HG02642 (cell line): ENCODE results near the gene INPP5J.
"Not testable (repeated sequence)": the region's sequence is repeated elsewhere in the genome, so short reads cannot be mapped to it uniquely, and the experiment has no call there.

Source experiments
- ATAC-seq: cut with Tn5 transposase; IDR thresholded peaks from one replicate; pipeline ENCODE4 v1.9.1; 2021; ENCODE audit warnings: mild to moderate bottlenecking; ENCODE audit not compliant: unreplicated experiment, poor library complexity

INPP5J gene

DNA sequence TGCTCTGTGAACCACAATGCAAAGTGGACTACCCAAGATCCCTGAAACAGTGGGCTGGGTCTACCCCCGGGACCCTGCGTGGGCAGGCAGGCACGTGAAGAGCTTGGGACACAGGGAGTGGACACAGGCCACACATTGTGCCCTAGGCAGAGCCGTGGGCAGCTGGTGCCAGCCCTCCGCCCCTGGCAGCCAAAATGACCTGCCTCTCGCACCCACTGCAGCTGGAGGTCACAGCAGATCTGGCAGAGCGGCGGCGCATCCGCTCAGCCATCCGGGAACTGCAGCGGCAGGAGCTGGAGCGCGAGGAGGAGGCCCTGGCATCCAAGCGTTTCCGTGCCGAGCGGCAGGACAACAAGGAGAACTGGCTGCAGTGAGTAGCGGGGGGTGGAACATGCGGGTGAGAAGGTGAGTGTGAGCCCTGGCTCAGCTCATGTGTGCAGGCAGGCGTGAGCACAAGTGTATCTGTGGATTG is 35.0 kb upstream of the INPP5J start:
- ATAC-seq, result no peak

DNA sequence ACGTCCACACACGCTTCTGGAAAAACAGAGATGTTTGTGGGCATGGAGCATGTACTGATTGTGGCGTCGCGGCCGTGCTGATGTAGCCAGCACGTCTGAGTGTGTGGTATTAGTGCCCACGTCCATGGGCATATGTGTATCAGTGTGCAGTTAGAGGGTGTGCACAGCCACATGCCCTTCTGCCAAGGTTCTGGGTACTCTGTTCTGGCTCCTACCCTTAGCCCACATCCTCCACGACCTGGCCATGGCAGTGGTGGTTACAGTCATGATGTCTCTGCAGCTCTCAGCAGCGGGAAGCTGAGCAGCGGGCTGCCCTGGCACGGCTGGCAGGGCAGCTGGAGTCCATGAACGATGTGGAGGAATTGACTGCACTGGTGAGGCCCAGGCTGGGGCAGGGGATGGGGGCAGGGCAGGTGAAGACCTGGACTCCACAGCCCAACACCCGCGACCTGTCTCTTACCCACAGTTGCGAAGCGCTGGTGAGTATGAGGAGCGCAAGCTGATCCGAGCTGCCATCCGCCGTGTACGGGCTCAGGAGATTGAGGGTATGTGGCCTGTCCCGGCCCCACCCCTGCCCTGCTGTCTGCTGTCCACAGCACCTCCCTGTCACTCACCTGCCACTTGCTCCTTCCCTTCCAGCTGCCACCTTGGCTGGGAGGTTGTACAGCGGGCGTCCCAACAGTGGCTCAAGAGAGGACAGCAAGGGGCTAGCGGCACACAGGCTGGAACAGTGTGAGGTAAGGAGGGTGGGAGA is 34.4 kb upstream of the INPP5J start:
- no peak for ATAC-seq

DNA sequence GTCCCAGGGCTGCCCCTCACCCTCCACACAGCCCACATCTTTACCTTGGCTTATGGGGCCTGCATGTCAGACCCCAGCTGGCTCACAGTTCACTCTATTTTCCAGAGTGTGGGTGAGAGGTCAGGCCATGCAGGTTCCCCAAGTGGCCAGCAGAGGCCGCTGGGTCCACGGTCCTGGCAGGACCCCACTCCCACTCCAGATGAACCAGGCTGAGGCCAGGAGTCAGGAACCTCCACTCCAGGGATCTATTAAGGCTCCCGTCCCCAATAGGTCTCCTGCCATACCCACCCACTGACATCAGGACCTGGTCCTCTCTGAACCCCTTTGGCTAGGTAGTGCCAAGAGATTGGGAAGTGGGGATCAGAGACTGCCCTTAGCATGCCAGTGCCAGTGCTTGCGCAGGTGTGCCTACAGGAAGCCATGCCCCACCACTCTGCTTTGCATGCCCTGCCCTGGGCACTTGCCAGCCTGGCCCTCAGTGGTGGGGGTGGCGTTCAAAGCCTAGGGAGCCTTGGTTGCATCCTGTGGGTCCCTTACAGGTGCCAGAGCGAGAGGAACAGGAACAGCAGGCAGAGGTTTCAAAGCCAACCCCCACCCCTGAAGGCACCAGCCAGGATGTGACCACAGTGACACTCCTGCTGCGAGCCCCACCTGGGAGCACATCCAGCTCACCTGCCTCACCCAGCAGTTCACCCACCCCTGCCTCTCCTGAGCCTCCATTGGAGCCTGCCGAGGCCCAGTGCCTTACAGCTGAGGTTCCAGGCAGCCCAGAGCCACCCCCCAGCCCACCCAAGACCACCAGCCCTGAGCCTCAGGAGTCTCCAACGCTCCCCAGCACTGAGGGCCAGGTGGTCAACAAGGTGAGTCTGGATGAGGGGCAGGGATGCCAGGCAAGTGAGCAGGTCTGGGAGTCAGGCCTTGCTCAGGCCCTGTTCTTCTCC is 33.3 kb upstream of the INPP5J start:
- no peak for ATAC-seq

DNA sequence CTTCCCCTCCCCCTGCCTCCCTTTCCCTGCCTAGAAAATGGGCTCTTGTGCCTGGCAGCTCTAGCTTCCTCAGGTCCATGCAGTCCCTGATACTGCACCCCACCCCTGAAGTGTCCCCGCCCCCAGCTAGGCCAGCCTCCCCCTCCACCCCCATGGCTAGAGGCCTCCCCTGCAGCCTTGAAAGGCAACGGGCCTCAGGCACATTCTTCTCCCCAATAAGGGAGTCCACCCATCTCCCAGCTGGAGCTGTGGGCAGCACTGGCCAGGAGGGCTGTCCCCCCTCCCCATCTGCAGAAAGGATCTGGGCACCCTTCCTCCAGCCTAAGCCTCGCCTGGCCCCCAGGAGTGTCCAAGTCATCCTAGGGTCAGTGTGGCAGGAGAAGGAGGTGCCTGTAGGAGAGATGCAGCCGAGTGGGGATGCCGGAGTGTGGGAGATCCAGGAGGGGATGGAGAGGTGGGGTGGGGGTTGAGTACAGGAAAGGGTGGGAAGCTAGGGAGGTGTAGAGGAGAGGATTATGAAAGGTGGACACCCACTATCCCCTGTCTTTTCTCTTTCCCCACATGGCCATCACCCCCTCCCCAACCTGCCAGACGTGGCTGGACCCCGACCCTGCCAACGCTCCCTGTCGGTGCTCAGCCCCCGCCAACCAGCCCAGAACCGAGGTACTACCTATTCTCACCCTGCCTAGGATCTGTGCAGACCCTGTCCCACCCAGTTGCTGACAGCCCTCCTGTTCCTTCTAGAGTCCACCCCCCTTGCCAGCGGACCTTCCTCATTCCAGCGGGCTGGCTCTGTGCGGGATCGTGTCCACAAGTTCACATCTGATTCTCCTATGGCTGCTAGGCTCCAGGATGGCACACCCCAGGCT is 32.3 kb upstream of the INPP5J start:
- no peak for ATAC-seq

DNA sequence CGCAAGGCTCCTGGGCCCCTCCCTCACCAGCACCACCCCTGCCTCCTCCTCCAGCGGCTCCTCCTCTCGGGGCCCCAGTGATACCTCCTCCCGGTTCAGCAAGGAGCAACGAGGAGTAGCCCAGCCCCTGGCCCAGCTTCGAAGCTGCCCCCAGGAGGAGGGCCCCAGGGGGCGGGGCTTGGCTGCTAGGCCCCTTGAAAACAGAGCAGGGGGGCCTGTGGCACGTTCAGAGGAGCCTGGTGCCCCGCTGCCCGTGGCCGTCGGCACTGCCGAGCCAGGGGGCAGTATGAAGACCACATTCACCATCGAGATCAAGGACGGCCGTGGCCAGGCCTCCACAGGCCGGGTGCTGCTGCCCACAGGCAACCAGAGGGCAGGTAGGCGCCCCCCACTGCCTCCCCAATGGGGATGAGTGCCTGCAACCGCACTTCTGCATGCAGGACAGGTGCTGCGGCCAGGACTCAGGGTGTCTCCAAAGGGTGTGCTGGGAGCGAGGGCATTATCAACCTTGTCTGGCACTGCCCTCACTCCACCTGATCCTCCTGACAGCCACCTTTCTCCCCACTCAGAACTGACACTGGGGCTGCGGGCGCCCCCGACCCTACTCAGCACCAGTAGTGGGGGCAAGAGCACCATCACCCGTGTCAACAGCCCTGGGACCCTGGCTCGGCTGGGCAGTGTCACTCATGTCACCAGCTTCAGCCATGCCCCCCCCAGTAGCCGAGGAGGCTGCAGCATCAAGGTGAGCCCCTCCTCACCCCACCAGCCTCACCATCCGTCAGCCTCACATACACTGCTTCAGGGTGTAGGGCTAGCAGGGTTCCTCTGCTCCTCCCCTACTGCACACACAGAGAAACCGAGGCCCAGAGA is 31.4 kb upstream of the INPP5J start:
- ATAC-seq, result no peak

DNA sequence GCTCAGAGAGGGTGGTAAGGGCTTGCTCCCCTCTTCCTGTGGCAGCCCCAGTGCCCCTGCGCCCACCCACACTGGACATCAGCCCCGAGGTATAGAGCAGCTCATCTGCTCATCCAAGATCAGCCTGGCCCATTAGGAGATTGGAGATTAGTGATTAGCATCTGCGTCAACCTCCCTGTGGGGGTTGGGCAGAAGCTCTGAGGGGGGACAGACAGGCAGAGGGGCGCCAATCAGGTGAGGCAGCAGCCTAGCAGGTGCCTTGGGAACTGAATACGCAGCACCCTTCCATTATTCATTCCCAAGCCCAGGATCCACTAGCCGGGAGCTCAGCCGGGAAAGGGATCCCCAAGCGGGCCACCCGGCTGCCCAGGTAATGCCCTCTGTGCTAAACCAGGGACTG is 30.6 kb upstream of the INPP5J start:
- ATAC-seq, result no peak

DNA sequence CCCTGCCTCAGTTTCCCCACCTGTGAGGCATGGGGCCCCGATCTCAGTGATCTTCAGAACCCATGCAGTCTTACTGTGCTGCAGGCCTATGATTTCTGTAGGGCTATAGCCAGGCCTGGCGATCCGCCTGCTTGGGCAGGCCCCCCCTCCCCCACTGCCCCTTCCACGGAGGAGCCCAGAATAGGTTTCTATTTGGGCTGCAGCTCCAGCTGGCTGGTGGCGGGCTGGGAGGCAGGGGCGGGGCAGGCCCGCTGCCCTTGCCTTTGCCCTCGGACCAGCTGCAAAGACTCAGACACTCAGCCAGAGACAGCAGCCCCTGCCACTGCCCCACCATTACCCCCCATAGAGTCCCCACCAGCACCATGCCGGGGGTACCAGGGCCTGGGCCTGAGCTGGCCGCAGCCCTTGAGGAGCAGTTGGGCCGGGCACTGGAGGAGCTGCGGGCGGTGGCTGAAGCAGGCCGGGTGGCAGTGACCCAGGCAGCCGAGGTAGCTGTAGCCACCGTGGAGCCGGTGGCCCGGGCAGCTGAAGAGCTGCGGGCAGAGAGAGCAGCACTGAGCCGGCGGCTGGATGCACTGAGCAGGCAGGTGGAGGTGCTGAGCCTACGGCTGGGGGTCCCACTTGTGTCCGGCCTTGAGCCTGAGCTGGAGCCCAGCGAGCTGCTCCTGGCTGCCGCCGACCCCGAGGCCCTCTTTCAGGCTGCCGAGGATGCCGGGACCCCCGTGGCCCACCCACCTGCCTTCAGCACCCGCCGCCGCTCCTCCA is 29.5 kb upstream of the INPP5J start:
- no peak for ATAC-seq

DNA sequence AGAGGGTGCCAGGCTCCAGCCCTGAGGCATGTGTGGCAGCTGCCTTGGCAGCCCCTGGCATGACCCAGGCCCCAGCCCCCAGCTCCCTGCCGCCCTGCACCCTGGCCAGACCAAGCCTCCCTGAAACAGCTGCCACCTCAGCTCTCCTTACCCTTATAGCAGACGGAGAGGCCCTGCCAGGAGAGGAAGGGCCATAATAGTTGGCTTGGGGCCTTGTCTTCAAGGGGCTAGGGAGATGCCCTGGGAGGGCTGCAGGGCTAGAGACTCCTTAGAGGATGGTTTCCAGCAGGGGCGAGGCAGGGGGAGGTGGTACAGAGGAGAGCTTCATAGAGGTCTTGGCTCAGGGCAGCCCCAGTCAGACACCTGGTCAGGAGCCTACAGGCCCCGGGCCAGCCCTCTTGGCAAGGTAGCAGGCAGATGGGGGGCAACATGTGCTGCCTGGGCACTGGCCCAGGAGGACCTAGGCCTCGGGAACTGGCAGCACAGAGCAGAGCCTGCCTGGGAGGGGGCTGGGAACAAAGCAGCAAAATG is 28.7 kb upstream of the INPP5J start:
- ATAC-seq, result no peak

DNA sequence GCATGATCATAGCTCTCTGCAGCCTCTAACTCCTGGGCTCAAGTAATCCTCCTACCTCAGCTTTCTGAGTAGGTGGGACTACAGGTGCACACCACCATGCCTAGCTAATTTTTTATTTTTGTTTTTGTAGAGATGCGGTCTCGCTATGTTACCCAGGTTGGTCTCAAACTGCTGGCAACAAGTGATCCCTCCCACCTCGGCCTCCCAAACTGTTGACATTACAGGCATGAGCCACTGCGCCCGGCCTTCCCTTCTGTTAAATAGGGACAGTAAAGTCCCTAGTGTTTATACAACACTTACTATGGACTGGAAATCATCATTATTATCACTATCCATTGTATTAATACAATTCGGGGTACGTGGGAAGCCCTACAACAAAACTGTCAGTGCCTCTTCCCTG is 28.0 kb upstream of the INPP5J start:
- ATAC-seq, result no peak

DNA sequence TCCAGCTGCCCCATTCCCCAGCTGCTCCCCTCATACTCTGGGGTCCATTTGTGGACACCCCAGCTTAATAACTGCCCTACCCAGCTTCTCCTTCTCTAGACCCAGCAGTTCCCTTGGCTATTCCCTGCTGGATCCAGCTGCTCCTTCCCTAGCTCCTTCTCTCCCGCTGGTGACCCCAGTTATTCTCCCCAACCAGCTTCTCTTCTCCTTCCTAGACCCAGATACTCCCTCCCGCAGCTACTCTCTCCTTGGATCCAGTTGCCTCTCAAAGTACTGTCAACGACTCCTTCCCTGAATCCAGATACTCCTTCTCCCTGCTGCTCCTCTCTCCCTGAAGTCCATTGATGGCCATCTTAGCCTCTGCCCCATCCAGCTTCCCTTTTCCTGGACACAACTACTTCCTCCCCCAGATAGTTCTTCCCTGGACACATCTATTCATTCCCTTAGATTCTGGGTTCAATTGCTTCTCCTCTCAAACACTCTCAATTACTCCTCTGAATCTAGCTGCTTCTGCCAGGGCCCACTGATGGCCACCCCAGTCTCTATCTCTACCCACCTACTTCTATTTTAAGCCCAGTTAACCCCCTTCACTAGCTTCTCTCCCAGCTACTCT is 27.0 kb upstream of the INPP5J start:
- ATAC-seq, result no peak

DNA sequence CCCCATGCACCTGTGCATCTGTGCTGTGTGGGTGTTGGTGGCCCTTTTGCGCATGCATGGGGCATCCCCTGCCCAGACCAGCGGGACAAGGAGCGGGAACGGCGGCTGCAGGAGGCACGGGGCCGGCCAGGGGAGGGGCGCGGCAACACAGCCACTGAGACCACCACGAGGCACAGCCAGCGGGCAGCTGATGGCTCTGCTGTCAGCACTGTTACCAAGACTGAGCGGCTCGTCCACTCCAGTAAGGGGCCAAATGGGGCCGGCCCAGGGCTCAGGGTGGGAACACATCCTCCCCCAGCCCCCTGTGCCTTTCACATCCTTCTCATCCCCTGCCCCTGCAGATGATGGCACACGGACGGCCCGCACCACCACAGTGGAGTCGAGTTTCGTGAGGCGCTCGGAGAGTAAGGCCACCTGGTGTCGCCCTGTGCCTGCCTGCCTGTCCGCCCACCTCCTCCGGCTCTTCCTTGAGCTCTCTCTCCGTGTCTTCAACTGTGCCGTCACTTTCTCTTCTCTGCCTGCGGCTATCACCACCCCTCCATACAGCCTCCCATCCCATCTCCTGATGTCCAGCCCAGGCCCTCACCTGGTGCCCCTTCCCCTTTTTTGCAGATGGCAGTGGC is 26.0 kb upstream of the INPP5J start:
- no peak for ATAC-seq

DNA sequence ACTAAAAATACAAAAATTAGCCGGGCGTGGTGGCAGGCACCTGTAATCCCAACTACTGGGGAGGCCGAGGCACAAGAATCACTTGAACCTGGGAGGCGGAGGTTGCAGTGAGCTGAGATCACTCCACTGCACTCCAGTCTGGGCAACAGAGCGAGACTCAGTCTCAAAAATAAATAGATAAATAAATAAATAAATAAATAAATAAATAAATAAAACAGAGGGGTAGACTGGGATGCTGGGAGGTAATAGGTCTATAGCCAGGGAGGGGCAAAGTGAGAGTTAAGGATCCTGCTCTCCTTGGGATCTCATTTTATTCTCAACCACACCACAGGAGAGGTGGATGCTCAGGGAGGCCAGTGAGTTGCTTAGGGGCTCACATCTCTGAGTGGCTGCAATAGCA is 25.2 kb upstream of the INPP5J start:
- not testable (repeated sequence) for ATAC-seq

DNA sequence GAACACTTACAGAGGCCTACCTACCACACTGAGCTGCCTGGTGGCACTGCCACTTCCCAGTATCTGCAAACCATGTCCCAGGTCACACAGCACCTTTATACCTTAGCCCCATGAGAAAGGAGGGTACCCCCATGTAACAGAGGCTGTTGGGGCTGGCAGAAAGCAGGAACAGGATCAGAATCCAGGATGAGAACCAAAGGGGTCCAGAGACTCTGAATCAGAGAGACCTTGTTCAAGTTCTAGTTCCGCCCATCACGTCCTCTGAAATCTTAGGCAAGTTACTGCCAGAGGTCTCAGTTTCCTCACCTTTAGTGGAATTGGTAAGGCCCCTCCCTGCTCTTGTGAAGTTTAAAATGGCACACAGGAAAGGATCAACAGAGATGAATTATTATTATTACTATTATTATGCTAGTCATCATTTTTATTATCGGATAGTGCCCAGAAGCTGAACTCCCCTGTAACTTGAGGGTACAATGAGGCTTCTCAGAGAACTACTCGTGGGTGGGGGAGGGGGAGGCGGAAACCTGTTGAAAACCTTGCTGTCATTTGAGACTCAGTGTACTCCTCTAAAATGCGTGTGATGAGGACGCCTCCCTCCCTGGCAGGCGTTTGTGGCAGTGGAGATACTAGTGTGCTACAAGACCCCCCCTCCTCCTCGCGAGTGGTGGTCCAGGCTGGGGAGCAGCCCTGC is 24.7 kb upstream of the INPP5J start:
- ATAC-seq, result no peak

DNA sequence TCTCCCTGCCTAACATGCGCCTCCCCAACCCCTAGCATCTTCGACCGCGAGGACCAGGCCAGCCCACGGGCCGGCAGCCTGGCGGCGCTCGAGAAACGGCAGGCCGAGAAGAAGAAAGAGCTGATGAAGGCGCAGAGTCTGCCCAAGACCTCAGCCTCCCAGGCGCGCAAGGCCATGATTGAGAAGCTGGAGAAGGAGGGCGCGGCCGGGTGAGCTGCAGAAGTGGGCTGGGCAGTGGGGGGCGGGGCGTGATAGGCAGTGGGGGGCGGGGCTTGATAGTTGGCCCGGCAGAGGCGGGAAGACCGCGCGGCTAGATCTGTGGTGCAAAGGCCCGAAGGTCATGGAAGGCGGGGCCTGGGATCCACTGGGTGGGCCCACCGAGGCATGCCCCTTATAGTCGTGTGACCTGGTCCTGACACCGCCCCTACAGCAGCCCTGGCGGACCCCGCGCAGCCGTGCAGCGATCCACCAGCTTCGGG is 24.1 kb upstream of the INPP5J start:
- no peak for ATAC-seq

DNA sequence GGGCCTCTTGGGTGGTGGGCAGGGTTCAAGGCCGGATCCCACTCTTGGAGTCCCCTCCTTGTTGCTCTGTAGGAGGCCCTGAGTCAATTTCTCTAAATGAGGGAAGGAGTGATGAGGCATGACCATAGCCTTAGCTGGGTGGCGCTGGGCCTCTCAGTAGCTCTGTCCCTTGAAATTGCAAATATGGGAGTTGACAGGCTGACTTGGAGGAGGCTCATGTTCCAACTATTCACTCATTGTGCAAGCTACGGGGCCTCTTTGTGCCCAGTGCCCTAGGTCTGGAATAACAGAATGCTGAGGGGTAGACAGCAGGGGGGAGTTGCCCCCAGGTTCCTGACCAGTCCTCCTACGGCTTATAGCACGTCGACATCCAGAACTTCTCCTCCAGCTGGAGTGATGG is 23.4 kb upstream of the INPP5J start:
- ATAC-seq, result no peak

DNA sequence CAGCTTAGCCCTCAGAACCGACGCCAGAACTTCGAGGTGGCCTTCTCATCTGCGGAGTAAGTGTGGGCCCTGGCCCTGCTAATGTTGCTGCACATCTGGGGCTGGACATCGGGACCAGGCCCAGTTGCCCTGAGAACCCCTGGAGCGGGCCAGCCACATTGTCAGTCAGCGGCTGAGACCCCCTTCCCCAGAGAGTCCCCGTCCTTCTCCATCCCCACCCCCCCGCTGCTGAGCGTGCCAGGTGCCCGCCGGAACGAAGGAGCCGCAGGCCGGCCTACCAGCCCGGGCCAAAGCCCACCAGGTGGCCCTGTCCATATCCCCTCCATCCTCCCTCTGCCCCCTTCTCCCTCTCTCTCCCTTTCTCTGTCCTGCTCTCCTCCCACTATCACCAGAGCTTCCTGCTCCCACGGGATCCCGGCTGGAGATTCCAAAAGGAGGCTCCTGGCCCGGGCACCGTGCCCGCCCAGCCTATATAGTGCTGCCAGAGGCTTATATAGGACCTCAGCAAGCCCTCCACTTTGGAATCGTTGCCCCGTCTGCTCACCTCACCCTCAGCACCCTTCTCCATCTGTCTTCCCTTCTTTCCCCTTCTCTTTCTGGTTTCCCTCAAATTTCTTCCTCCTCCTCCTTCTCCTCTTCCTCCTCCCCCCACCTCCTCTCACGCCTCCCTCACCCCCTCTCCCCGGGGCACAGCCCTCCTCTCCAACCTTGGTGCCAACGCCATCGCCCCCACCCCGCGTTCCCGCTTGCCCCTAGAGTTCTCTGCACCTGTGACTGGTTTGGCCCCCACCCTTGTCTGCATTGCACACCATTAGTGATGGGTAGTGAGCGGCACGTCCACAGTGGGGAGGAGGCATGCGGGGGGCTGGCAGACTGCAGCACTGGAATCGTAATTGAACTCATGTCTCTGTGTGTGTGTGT is 22.7 kb upstream of the INPP5J start:
- no peak for ATAC-seq
